A549 treated with dexamethasone at 1 μM for 4 hours (cell line): ENCODE data around the gene HABP2. TPM values are rescaled to one million over a fixed set of nuclear protein-coding genes. Genes with fewer than 3 reads are reported as not detected.

Experiments used
- total RNA-seq: library from RNA; stranded (reverse); fragments of 200-300 nt; extraction: Qiagen RNA extraction; gene quantifications from 5 replicates; pipeline ENCODE4 v1.2.3, GENCODE V29; 2022

HABP2 gene
- 0.07 to 0.14 TPM (median 0.11 TPM) in 5 replicates for total RNA-seq

GRCh38 chr10:113552701-113553100, at the start of gene HABP2:
TSS of gene HABP2 (plus strand) at chr10:113553053. CDS start at chr10:113553122, 69 bp downstream.

Other genes starting within 250 kb of the HABP2 start
- 0.02 TPM in 1 of 5 replicates, not detected in the others for gene NRAP, start 111.0 kb downstream of the HABP2 start, total RNA-seq
- gene CASP7, start 126.9 kb downstream of the HABP2 start, total RNA-seq: 24.3 to 32.6 TPM (median 28.6 TPM) in 5 replicates
- gene PLEKHS1, start 198.6 kb downstream of the HABP2 start, total RNA-seq: 0.03 to 0.05 TPM (median 0.04 TPM) in 4 of 5 replicates, not detected in the other